ENCODE measurements around the gene GNE. TPM values are rescaled to one million over a fixed set of nuclear protein-coding genes. Genes with fewer than 3 reads are reported as not detected.

Gene GNE
- total RNA-seq, 1 experiment from 2014 or later: 15.2 TPM

DNA sequence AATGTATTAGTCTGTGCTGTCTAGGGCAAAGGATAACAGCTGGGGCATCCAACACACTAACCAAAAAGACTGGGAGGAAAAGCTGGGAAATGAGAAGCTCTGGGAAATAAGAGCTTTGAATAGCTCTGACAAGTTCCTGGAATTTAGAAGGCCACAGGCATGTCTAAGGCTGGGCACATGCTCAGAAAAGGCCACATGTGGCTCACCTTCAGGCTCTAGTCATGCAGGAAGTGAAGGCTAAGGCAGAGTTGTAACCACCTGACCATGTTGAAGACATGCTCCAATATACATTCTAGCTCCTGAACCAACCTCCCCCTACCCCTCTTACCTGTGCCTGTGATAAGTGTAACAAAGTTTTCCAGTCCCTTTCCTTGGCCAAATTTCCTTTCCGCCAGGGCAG, 35.8 kb downstream of the GNE start:
- CTCF ChIA-PET: no interaction called here
- intact Hi-C loops (cut with micrococcal nuclease; ENCODE audit: unreplicated experiment): no loop called here

DNA sequence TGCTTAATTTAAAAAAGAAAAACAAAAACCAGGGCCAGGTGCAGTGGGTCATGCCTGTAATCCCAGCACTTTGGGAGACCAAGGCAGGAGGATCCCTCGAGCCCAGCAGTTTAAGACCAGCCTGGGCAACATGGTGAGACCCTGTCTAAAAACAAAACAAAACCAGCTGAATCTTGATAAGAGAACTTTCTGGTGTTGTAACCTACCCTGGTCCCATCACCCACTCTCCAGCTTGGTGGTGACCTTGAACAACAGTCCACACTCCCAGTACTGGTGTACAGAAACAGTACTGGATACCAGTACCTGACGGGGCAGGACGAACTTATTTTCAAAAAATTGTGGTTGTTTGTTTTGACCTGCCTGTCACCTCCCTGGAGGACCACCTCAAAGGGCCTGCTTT, 36.6 kb downstream of the GNE start:
- Histone ChIP-seq H3K27me3 (replicated peaks; ENCODE audit: control insufficient read depth, insufficient read depth, low read length) (no peaks in the 10 kb centered on the region), H3K9me3 (peaks cover 6% of the 10 kb centered on the region), H3K36me3 (ENCODE audit: control insufficient read depth, insufficient read depth, low read length) (no peaks in the 10 kb centered on the region; the same call in none of the 2 replicates), H3K4me1 (no peaks in the 10 kb centered on the region), H3K4me3 (ENCODE audit: low read depth, low read length) (no peak overlapping the region)
- Mint-ChIP-seq H3K4me1 (ENCODE audit: low read depth, unreplicated experiment) (no peaks in the 10 kb centered on the region), H3K9me3 (ENCODE audit: unreplicated experiment) (no peaks in the 10 kb centered on the region), H3K27ac (ENCODE audit: unreplicated experiment) (no peak overlapping the region), H3K36me3 (ENCODE audit: insufficient read depth, unreplicated experiment) (peaks cover 56% of the 10 kb centered on the region), H3K4me3 (ENCODE audit: unreplicated experiment) (no peak overlapping the region), H3K27me3 (ENCODE audit: insufficient read depth, unreplicated experiment) (no peaks in the 10 kb centered on the region)
- intact Hi-C loops (cut with micrococcal nuclease; ENCODE audit: unreplicated experiment): no loop called here
- POLR2A ChIA-PET: no interaction called here
- TF ChIP-seq, protein P1, sequence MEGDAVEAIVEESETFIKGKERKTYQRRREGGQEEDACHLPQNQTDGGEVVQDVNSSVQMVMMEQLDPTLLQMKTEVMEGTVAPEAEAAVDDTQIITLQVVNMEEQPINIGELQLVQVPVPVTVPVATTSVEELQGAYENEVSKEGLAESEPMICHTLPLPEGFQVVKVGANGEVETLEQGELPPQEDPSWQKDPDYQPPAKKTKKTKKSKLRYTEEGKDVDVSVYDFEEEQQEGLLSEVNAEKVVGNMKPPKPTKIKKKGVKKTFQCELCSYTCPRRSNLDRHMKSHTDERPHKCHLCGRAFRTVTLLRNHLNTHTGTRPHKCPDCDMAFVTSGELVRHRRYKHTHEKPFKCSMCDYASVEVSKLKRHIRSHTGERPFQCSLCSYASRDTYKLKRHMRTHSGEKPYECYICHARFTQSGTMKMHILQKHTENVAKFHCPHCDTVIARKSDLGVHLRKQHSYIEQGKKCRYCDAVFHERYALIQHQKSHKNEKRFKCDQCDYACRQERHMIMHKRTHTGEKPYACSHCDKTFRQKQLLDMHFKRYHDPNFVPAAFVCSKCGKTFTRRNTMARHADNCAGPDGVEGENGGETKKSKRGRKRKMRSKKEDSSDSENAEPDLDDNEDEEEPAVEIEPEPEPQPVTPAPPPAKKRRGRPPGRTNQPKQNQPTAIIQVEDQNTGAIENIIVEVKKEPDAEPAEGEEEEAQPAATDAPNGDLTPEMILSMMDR (IDR thresholded peaks at IDR 0.05; ENCODE audit: insufficient read depth in 1 of 2, low read depth in 1 of 2, low read length in 1 of 2, severe bottlenecking in 1 of 2, unreplicated experiment in 1 of 2): no peak
- BruUV-seq (replicated peaks): no TSS peak
- no peak for DNase-seq
- CTCF ChIA-PET: no interaction called here

More for the DNA sequence above, 35.8 kb downstream of the GNE start:
- Mint-ChIP-seq H3K9me3 (ENCODE audit: unreplicated experiment) (no peaks in the 10 kb centered on the region), H3K27ac (ENCODE audit: unreplicated experiment) (no peak overlapping the region), H3K4me3 (ENCODE audit: unreplicated experiment) (no peak overlapping the region), H3K4me1 (ENCODE audit: low read depth, unreplicated experiment) (no peaks in the 10 kb centered on the region), H3K27me3 (ENCODE audit: insufficient read depth, unreplicated experiment) (no peaks in the 10 kb centered on the region), H3K36me3 (ENCODE audit: insufficient read depth, unreplicated experiment) (peaks cover 56% of the 10 kb centered on the region)
- TF ChIP-seq, protein P1 (IDR thresholded peaks at IDR 0.05; ENCODE audit: insufficient read depth in 1 of 2, low read depth in 1 of 2, low read length in 1 of 2, severe bottlenecking in 1 of 2, unreplicated experiment in 1 of 2): no peak
- no TSS peak for BruUV-seq (replicated peaks)
- Histone ChIP-seq H3K4me3 (ENCODE audit: low read depth, low read length) (no peak overlapping the region), H3K36me3 (ENCODE audit: control insufficient read depth, insufficient read depth, low read length) (no peaks in the 10 kb centered on the region; the same call in none of the 2 replicates), H3K27me3 (replicated peaks; ENCODE audit: control insufficient read depth, insufficient read depth, low read length) (no peaks in the 10 kb centered on the region), H3K9me3 (peaks cover 6% of the 10 kb centered on the region), H3K4me1 (no peaks in the 10 kb centered on the region)
- POLR2A ChIA-PET: no interaction called here
- DNase-seq: no peak

DNA sequence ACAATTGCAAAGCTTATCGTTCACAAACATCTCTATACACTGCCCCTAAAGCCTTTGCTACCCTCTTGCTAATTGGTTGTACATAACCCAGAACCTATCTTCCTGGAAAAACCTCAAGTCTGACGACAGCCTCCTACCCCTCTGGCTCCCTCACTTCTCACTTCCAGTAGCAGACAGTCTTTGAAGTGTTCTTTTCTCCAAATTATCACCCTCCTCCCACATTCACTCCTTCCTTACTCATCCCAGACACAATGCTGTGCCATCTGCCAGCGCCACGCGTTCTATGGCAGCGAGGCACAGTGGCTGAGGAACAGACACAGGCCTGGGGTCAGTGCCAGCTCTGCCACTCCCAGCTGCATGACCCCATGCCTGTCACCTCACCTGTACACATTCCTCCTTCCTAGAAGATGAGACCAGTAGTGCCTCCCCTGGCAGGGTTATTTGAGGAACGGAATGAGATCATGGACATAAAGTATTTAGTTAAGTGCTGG, 39.8 kb downstream of the GNE start:
- no peak overlapping the region for H3K4me3 ChIP-seq (ENCODE audit: low read depth, low read length)
- Mint-ChIP-seq H3K4me1 (ENCODE audit: low read depth, unreplicated experiment) (peaks cover 4% of the 10 kb centered on the region), H3K36me3 (ENCODE audit: insufficient read depth, unreplicated experiment) (peaks cover 62% of the 10 kb centered on the region), H3K9me3 (ENCODE audit: unreplicated experiment) (no peaks in the 10 kb centered on the region), H3K4me3 (ENCODE audit: unreplicated experiment) (no peak overlapping the region), H3K27me3 (ENCODE audit: insufficient read depth, unreplicated experiment) (no peaks in the 10 kb centered on the region), H3K27ac (ENCODE audit: unreplicated experiment) (no peak overlapping the region)
- TF ChIP-seq, protein P1 (IDR thresholded peaks at IDR 0.05; ENCODE audit: insufficient read depth in 1 of 2, low read depth in 1 of 2, low read length in 1 of 2, severe bottlenecking in 1 of 2, unreplicated experiment in 1 of 2): no peak
- ChIA-PET CTCF (interaction anchor here (0.5 kb wide), 1 partner anchor 10 kb away, joined by 4 read pairs; no protein-coding TSS in a partner anchor), POLR2A (interaction anchor here (0.6 kb wide), 1 partner anchor 37 kb away, joined by 11 read pairs; no protein-coding TSS in a partner anchor)
- peaks cover 6% of the 10 kb centered on the region for H3K9me3 ChIP-seq
- no TSS peak for BruUV-seq (replicated peaks)
- no peaks in the 10 kb centered on the region for H3K4me1 ChIP-seq
- DNase-seq: no peak
- intact Hi-C loops (cut with micrococcal nuclease; ENCODE audit: unreplicated experiment): no loop called here
- no peaks in the 10 kb centered on the region for H3K27me3 ChIP-seq (replicated peaks; ENCODE audit: control insufficient read depth, insufficient read depth, low read length)
- no peaks in the 10 kb centered on the region; the same call in none of the 2 replicates for H3K36me3 ChIP-seq (ENCODE audit: control insufficient read depth, insufficient read depth, low read length)
